Measurements from ENCODE around the gene KRTAP5-2. TPM values are rescaled to one million over a fixed set of nuclear protein-coding genes. Genes with fewer than 3 reads are reported as not detected.
"Not testable (repeated sequence)": the region's sequence is repeated elsewhere in the genome, so short reads cannot be mapped to it uniquely, and the experiment has no call there.

KRTAP5-2 gene
- total and polyA plus RNA-seq, 9 of the 15 experiments (the other 6 are each of a cell fraction or from before 2014, with no cell fraction given) = not detected

DNA sequence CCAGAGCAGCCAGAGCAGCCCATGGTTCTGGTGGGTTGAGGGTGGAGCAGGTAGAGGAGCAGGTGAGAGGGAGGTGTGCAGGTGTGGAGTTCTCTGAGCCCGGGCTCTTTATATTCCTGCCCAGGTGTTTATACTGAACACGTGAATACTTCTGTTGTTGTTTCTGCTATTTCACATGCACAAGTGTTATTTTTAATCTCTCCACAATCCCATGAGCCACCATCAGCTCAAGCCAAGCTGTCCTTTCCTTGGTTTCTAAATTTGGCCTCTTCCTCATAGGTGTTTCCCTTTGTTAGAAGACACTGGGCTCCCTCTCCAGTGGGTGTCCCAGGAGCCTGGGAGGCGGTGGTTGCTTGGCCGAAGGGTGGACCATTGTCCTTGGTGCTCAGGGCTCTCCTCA is 10.3 kb upstream of the KRTAP5-2 start, which contains the start of gene KRTAP5-3 (continued):
- TF ChIP-seq, protein P1, sequence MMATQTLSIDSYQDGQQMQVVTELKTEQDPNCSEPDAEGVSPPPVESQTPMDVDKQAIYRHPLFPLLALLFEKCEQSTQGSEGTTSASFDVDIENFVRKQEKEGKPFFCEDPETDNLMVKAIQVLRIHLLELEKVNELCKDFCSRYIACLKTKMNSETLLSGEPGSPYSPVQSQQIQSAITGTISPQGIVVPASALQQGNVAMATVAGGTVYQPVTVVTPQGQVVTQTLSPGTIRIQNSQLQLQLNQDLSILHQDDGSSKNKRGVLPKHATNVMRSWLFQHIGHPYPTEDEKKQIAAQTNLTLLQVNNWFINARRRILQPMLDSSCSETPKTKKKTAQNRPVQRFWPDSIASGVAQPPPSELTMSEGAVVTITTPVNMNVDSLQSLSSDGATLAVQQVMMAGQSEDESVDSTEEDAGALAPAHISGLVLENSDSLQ (IDR thresholded peaks at IDR 0.05) = no peak
- TF ChIP-seq DACH1 (IDR thresholded peaks at IDR 0.05; ENCODE audit: partially characterized antibody) = no peak
- TF ChIP-seq ZNF668 (CRISPR knock-in tag; IDR thresholded peaks at IDR 0.05) = no peak
- TF ChIP-seq, protein P2, sequence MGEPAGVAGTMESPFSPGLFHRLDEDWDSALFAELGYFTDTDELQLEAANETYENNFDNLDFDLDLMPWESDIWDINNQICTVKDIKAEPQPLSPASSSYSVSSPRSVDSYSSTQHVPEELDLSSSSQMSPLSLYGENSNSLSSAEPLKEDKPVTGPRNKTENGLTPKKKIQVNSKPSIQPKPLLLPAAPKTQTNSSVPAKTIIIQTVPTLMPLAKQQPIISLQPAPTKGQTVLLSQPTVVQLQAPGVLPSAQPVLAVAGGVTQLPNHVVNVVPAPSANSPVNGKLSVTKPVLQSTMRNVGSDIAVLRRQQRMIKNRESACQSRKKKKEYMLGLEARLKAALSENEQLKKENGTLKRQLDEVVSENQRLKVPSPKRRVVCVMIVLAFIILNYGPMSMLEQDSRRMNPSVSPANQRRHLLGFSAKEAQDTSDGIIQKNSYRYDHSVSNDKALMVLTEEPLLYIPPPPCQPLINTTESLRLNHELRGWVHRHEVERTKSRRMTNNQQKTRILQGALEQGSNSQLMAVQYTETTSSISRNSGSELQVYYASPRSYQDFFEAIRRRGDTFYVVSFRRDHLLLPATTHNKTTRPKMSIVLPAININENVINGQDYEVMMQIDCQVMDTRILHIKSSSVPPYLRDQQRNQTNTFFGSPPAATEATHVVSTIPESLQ (CRISPR knock-in tag; IDR thresholded peaks at IDR 0.05) = no peak
- TF ChIP-seq, protein P3, sequence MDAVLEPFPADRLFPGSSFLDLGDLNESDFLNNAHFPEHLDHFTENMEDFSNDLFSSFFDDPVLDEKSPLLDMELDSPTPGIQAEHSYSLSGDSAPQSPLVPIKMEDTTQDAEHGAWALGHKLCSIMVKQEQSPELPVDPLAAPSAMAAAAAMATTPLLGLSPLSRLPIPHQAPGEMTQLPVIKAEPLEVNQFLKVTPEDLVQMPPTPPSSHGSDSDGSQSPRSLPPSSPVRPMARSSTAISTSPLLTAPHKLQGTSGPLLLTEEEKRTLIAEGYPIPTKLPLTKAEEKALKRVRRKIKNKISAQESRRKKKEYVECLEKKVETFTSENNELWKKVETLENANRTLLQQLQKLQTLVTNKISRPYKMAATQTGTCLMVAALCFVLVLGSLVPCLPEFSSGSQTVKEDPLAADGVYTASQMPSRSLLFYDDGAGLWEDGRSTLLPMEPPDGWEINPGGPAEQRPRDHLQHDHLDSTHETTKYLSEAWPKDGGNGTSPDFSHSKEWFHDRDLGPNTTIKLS (IDR thresholded peaks at IDR 0.05; ENCODE audit: borderline replicate concordance, low read depth) = no peak
- TF ChIP-seq ARID1B (IDR thresholded peaks at IDR 0.05) = no peak
- no peak for TF ChIP-seq PPARD (CRISPR knock-in tag; IDR thresholded peaks at IDR 0.05)
- TF ChIP-seq ZNF384 (IDR thresholded peaks at IDR 0.05; ENCODE audit: low read depth, low read length) = no peak
- no peak for TF ChIP-seq YBX1 (IDR thresholded peaks at IDR 0.05)
- no peak for TF ChIP-seq SMC3 (conservative IDR thresholded peaks at IDR 0.05; ENCODE audit: insufficient read depth, low read depth, low read length)

DNA sequence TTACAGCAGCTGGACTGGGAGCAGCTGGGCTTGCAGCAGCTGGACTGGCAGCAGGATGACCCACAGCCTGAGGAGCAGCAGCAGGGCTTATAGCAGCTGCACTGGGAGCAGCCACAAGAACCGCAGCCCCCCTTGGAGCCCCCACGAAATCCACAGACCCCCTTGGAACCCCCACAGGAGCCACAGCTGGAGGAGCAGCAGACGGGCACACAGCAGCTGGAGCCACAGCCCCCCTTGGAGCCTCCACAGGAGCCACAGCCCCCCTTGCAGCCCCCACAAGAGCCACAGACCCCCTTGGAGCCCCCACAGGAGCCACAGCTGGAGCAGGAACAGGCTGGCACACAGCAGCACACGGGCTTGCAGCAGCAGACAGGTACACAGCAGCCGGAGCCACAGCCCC is 9.8 kb upstream of the KRTAP5-2 start:
- H3K27ac ChIP-seq (ENCODE audit: extremely low read depth, low read depth, low read length); FAIRE-seq; H3K4me3 ChIP-seq; ATAC-seq; H3K79me2 ChIP-seq (ENCODE audit: control insufficient read depth, insufficient read depth, low read length); H3K9ac ChIP-seq (ENCODE audit: insufficient read depth in 1 of 2, low read depth in 2 of 2, low read length in 2 of 2); BruUV-seq (replicated peaks); H3K4me1 ChIP-seq (replicated peaks in 1 of 2; ENCODE audit: control insufficient read depth in 2 of 2, insufficient read depth in 2 of 2, low read length in 2 of 2); H3K36me3 ChIP-seq (ENCODE audit: control insufficient read depth, insufficient read depth, low read length); H3K9me1 ChIP-seq (ENCODE audit: control insufficient read depth, insufficient read depth, low read length); in situ Hi-C loops (cut with MboI); DNase-seq (ENCODE audit: extremely low read depth in 1 of 4, low spot score in 3 of 4); intact Hi-C loops (cut with micrococcal nuclease); H4K20me1 ChIP-seq (replicated peaks; ENCODE audit: control insufficient read depth, insufficient read depth, low read length); H2AFZ ChIP-seq (ENCODE audit: low read depth, low read length); H3K4me2 ChIP-seq (ENCODE audit: insufficient read depth, low read length); H3K9me3 ChIP-seq (replicated peaks; ENCODE audit: control insufficient read depth, insufficient read depth, low read depth, low read length); CTCF ChIA-PET (ENCODE audit: low intra/inter-chr PET ratio): not testable (repeated sequence)
- peaks cover 14 to 59% of the 10 kb centered on the region in 2 experiments for H3K27me3 ChIP-seq (ENCODE audit: control insufficient read depth in 2 of 2, insufficient read depth in 2 of 2, low read length in 2 of 2)
- 3% methylated on average over 5 of the region's 5 CpGs for WGBS (ENCODE audit: insufficient coverage, low coverage, missing lambda C conversion rate)
- POLR2A ChIA-PET = interaction anchor here (1.1 kb wide), 1 partner anchor 21 kb away, joined by 3 read pairs; no protein-coding TSS in a partner anchor

Measured in K562 (cell line).